Glomerular visceral epithelial cell (primary cell): ENCODE measurements around the gene MYOM3.

ENCODE experiments used
- DNase-seq: peaks from one replicate; pipeline ENCODE4 v3.0.0-alpha.2; 2016; ENCODE audit errors: extremely low spot score

MYOM3 gene

DNA sequence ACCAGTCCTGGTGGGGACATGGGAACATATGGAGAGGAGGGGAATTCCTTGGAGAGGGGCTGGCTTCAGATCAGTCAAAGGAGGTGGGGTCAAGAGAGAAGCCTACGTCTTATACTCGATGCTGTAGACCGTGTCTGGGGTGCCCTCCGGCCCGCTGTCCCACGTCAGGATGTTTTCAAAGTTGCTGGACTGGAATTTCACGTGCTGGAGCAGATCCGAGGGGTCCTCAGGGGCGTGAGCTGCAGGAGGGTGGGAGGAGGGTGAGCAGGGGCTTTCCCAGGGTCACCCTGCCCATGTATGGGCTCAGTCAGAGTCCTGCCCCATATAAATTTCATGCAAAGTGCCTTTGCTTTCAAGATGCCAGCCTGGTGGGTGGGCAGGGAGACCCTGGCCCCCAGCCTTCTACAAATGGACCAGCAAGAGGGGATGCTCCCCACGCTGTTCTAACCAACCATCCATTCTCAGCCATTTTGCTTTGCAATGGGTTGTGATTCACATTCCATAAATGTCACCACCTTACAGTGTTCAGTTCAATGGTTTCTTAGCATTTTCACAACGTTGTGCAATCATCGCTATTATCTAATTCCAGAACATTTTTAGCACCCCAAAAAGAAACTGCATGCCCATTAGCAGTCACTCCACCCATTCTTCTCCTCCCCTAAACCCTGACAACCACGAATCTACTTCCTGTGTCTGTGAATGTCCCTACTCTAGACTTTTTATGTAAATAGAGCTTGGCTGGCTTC lies 26.7 kb upstream of the MYOM3 start:
- DNase-seq, result no peak

DNA sequence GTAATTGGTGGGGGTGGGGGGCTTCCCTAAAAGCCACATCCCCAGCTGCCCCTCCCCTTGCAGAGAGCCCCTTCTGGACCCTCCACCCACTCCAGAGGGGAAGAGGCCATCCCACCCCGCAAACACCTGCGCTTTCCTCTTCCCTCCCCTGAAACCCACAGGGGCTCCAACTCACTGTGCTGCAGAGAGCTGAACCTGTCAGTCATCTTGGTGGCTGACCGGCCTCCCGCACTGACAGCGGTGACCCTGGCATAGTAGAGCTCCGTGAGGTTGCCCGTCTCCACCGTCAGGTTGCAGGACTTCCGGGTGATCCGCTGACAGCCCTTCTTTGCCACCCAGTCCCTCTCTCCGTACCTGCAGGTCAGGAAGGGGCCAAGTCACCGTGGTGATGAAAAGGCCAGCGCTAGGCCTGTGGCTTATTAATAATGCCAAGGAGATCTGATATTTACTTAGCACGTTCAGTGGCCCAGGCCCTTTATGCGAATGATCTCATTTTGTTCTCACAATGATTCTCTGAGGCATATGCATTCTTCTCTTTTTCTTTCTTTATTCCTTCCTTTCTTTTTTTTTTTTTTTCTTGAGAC lies 25.1 kb upstream of the MYOM3 start:
- DNase-seq, result no peak

DNA sequence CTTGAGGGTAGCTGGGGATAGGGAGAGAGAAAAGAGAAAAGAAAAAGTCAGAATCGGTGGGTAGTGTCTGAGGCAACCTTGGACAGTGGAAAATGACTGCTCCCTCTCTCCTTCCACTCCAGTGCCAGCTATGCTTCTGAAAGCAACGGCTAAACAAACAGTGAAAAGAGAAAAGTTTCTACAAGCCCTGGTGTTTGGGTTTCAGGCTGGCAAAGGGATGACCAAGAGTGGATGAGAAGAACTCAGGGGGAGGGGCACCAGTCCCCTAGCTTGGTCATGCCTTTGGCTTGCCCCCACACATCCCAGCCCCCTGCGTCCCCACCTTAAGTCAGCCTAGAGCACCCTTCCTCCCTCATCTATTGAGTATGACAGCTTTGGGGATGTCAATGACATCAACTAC lies 22.4 kb upstream of the MYOM3 start:
- DNase-seq, result no peak

DNA sequence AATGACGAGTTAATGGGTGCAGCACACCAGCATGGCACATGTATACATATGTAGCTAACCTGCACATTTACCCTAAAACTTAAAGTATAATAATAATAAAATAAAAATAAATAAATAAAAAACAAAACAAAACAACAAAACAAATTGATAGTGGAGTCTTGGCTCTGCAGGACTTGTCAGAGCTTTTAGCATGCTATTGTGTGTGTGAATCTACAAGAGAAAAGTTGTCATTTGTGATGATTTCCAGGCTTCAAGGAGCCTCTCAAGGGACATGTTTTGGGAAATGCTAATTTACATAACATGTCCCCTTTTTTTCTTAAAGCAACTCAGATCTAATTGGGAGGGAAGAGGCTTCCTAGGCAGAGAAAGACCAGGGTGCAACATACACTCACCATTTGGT lies 21.9 kb upstream of the MYOM3 start:
- DNase-seq, result no peak

DNA sequence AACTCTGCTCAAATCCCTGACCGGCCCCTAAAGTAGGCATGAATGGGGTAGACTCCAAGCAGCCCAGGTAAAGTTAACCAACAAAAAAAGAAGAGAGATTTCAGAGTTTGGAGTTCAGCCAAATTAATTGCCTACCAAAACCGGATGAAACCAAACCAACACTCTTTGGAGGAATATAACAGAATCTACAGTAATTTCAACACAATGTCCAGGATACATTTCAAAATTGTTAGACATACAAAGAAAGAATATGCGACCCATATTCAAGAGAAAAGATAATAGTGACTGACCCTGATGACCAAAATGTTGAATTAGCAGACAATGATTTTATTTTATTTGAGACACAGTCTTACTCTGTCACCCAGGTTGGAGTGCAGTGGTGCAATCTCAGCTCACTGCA lies 18.4 kb upstream of the MYOM3 start:
- DNase-seq, result no peak

DNA sequence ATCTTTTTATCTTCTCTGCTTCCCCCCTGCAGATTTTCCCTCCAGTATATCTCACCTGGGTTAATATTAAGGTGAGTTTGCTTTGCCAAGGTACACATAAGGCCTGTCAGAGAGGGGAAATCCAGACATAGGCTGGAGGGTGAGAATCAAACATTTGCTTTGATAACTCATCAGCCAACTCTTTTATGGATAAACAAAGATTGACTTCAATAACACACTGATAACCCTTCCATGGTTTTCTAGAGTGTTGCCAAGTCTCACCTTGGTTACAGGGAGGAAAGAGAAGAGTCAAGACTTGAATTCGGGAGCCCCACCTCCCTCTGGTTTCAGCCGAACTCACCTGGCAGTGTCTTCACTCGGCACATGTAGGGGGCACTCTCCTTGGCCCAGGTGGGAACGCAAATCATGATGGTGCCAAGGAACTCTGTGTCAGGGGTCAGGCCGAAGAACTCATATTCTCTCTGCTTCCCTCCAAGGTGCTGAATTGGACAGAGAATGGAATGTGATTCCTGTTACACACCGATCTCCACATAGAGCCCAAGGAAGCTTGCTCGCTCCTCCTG lies 15.9 kb upstream of the MYOM3 start:
- no peak for DNase-seq

DNA sequence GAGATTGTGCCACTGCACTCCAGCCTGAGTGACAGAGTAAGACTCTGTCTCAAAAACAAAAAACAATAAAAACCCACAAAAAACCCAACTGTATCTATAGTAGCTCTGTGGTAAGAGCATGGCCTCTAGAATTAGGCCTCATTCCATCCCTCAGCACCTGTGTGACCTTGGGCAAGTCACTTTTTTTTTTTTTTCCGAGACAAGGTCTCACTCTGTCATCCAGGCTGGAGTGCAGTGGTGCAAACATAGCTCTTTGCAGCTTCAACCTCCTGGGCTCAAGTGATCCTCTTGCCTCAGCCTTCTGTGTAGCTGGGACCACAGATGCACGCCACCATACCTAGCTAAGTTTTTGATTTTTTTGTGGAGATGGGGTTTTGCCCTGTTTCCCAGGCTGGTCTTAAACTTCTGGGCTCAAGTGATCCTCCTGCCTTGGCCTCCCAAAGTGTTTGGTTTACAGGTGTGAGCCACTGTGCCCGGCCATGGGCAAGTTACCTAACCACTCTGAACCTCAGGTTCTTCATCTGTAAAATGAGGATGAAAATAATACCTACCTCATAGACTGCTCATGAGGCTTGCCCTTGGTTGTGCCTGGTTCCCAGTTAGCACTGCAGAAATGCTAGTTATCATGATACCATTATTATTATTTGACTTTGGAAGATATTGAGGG lies 15.3 kb upstream of the MYOM3 start:
- no peak for DNase-seq

DNA sequence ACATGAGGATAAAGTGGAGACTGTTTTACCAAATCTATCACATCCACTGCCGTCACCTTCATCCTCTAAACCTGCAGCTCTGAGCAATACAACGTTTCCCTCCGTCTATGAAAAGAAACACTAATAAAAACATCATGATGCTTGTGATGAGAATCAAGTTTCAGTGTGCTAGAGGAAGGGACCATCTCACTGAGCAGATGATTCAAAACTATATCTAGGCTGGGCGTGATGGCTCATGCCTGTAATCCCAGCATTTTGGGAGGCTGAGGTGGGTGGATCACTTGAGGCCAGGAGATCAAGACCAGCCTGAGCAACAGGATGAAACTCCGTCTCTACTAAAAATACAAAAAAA lies 14.7 kb upstream of the MYOM3 start:
- no peak for DNase-seq

DNA sequence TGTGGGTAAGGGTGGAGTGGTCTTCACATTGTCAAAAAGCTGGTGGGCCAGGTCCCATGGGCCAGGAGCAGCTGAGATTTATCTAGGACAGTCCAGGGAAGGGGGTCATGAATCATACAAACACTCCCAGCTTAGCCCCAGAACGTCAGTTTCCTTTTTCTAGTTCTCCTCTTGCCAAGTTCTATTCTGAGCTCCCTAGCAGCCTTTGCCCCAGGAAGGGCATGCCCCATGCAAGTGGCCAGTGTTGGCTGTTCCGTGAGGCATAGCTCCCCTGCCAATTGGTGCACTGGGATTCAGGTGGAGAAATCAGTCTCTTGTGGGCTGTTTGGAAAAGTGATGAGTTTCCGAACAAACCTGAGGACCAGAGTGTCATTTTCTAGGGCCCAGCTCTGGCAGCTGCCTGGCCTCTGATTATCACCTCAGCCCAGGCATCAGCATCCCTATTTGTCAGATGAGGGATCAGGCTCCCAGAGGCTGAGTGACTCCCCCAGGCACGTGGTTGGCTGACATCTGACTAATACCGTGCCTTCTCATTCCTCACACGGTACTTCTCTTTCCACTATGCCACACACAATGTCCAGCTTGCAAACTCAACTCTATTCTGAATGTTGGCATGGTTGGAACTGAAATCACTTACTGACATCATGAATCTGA lies 14.2 kb upstream of the MYOM3 start:
- no peak for DNase-seq

DNA sequence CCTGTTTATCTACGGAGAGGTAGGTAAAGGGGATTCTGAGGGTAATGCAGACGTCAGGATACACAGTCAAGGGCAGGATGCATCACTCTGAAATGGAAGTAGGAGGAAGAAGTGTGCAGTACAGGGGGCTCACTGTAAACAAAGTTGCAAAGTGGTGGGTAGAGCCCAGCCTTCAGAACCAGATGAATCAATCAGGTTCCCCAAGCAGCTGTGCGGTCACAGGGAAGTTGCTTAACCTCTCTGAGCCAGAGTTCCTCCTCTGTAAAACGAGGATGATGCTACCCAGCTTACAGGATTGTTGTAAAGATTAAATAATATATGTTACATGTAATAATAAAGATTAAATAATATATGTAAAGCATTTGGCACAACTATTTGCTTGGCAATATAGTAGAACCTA lies 13.5 kb upstream of the MYOM3 start:
- DNase-seq, result no peak

DNA sequence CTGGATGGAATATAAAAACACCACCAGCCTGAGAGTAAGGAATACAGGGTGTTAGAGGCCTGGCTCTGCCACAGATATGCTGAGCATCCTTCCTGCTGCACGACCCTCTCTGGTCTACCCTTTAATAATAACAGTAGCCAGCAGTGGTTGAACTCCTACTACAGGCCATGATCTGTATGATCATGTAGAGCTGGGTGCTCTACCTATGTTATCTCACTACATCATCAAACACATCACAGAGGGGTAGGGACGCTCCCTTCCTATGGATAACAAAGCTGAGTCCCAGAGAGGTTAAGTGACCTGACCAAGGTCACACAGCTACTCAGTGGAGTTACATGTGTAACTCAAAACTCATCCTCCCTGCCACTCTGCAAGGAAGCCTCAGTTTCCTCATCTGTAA lies 13.0 kb upstream of the MYOM3 start:
- no peak for DNase-seq

DNA sequence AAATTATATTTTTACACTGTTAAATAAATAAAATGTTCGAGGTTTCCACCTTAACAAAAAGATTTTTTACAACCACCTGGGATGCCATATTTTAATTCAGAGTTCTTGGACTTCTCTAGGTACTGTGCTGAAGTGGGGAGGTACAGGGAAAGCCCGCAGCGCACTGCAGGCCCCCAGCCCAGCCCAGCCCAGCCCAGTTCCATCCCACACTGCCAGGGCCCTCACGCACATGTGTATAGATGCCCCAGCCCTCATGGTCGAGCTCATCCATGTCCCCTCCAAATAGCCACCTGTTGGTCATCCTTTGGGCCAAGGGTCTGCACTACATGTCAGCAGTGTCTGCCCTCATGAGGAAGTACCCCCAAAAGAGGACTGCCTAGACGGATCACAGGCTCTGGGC lies 11.7 kb upstream of the MYOM3 start:
- no peak for DNase-seq

DNA sequence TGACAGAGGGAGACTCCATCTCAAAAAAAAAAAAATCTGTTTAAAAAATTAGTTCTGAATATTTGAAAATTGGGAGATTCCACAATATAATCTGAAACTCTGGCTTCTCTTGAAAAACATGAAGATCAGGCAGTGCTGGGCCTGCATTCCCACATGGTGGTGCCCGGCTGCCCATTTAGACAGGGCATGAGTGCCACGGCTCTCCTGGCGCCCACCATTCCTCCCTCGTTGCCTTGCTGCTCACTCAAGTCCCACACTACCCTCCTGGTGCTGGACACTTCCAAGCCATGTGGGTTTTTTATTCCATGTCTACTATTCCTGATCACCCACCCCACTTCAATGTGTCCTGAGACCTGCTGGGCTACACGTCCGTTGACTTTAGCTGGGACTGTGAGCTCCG lies 10.8 kb upstream of the MYOM3 start:
- no peak for DNase-seq

DNA sequence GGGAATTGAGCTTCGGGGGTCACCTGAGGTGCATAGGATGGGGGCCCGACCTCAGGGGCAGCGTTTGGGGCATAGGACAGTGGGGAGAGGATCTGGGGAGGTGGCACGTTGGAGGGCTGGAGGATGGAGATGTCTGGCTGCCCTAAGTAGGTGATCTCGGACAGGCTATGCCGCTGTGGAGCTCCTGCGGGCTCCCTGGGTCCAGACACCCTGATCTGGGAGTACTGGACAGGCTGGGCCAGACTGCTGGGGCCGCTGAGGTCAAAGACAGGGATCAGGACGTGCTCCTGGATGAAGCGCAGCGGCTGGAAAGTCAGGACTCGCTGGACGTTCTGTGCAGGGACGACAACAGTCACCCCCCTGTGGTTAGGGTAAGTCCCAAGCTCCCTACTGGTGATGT lies 9.5 kb upstream of the MYOM3 start:
- DNase-seq, result no peak

DNA sequence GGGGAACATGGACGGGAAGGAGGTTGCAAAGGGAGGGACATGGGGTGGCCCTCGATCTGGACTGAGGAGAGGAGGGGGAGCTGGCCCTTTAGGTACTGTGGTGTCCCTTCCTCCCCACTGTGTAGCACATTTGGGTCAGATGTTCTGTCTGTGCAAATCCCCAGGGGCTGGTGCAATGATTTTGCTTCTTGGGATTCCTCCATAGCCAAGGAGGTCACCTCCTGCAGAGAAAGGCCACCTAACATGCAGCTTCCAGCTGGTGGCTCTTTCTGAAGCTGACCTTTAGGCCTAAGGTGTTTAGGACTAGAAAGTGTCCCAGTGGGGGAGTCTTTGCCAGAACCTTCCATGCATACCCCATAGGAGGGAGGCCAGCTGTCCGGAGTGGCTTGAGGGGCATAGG lies 9.0 kb upstream of the MYOM3 start:
- no peak for DNase-seq

DNA sequence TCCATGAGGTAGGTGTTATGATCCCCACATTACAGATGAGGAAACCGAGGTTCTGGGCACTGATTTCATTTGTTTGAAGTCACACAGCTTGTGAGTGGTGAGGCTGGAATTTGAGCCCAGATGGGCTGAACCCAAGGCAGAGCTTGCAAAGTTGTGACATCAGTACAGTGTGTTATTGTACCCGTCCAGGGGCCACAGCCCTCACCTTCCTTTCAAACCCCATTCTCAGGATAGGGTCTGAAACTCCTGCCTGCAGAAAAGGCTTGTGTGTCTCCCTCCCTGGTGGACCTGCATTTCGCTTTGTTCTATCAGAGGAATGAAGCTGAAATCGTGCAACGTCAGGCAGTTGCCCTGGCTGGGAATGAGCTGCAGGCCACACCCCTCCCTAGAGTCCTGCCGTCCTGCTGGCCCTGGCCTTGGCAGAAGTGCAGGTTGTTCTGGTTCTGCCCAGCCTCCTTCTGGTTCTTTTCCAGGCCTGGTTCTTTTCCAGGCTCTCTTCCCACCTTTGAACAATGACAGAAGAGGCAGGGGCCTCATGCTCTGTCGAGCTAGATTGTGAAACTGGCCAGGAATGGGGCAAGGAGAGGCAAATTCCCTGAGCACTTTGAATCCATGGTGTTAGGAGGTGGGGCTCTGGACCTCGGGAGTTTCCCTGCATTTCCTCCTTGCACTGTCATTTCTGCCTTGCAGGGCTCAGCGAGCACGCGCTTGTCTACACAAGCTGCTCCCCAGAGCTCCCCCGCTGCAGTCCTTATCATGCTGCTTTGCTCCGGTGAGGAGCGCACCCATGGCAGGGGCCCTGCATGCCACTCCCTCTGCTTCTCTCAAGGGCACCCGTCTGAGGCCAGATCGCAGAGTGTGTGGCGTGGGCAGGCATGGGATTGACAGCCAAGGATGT lies 8.2 kb upstream of the MYOM3 start:
- DNase-seq, result peak; percentile 63

DNA sequence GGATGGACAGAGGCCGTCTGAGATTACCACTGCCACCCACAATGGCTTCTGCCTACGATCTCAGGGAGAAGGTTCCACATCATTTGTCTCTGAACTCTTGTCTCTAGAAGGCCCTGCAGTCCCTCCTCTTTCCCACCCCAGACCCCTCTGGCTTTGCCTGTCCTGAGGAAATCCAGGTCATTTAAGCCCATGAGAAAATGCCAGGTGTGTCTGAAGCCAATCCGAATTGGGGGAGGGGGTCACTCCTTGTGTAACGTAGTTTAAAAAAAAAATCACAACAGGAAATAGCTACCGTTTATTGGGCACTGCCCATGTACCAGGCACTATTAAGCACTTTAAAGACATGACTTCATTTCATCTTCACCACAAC lies 7.5 kb upstream of the MYOM3 start:
- DNase-seq, result no peak

DNA sequence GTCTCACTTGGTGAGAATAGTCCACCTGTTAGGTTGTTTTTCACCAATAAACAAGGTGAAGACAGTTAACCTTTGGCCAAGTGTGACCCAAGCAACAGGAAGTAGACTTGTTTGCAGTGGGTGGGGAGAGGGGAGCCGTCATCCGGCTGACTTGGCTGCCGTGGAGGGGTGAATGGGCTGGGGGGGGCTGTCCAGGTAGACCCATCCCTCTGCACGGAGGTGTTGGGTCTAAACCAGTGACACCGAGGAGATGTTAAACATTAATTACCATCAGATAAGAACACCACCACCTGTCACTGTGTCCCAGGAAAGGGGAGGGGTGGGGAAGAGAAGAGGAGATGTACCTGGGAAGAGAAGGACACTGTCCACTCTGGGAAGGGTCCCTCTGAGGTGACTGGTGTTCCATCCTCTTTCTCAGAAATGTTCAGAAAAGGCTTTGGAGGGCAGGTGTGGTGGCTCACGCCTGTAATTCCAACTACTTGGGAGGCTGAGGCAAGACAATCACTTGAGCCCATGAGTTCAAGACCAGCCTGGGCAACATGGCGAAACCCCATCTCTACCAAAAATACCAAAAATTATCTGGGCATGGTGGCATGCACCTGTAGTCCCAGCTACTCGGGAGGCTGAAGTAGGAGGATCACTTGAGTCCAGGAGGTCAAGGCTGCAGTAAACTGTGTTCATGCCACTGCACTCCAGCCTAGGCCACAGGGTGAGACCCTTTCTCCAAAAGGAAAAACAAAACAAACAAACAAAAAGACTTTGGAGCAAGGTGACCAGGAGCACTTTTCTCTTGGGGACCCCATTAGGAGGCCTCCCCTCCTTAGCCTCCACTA lies 6.7 kb upstream of the MYOM3 start:
- no peak for DNase-seq

DNA sequence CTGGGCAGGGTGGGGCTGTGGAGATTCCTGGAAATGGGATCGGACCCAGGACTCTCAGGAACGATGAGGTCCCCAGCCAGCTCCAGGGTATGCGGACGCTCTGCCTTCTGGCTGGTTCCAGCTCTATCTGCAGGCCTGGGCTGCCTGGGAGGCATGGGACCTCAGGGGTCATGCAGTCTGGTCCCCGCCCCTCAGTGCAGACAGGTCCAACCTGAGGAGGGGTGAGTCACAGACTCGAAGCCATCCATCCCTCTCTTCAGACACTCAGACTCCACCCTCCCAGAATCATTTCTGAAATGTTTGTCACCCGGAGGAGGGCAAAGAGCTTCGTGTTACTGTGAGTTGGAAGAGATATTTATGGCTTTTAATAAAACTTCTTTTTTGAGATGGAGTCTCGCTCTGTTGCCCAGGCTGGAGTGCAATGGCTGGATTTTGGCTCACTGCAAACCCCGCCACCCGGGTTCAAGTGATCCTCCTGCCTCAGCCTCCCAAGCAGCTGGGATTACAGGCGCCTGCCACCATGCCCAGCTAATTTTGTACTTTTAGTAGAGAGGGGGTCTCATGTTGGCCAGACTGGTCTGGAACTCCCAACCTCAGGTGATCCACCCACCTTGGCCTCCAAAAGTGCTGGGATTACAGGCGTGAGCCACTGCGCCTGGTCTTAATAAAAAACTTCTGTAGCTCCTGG lies 5.9 kb upstream of the MYOM3 start:
- peak; percentile 53 for DNase-seq

DNA sequence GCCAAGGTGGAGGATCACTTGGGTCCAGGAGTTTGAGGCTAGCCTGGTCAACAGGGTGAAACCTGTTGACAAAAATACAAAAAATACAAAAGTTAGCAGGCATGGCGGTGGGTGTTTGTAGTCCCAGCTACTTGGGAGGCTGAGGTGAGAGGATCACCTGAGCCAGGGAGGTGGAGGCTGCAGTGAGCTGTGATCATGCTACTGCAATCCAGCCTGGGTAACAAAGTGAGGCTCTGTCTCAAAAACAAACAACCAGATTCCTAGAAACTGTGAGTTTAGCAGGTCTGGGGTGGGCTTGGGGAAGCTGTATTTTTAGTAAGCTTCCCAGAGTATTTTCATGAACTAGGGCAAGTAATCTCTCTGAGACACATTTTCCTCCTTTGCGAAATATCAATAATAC lies 5.2 kb upstream of the MYOM3 start:
- DNase-seq, result no peak
